DMS79 (cell line): ENCODE measurements around the gene TANC2.

Experiments used
- DNase-seq: peaks from one replicate; lab custom pipeline; 2025; lab: John Stamatoyannopoulos, UW

Gene TANC2

GRCh38 chr17:63001689-63002394 lies 35.8 kb downstream of the TANC2 start:
- no peak for DNase-seq

- DNase-seq: no peak
Measured at GRCh38 chr17:63002625-63003024, 36.6 kb downstream of the TANC2 start.

- DNase-seq: no peak
Measured at GRCh38 chr17:63015824-63016223, 49.8 kb downstream of the TANC2 start.
